ENCODE measurements around the gene ASNSD1.

The ASNSD1 gene

GRCh38 chr2:189639007-189639609, 22.2 kb upstream of the ASNSD1 start:
- Histone ChIP-seq H3K36me3 (ENCODE audit: insufficient read depth) (no peaks in the 10 kb centered on the region), H2AFZ (ENCODE audit: low read depth) (no peak overlapping the region), H3K9ac (no peak overlapping the region), H3K27me3 (ENCODE audit: insufficient read depth, low read depth) (no peaks in the 10 kb centered on the region), H4K20me1 (ENCODE audit: insufficient read depth) (no peaks in the 10 kb centered on the region), H3K4me1 (ENCODE audit: low read depth, poor library complexity, severe bottlenecking) (no peaks in the 10 kb centered on the region), H3K4me2 (no peak overlapping the region), H3K27ac (no peak overlapping the region), H3K79me2 (ENCODE audit: insufficient read depth, low read depth) (no peaks in the 10 kb centered on the region), H3K4me3 (IDR thresholded peaks at IDR 0.05; ENCODE audit: insufficient read depth, low read depth, low read length) (no peak overlapping the region)
- TF ChIP-seq CTCF (conservative IDR thresholded peaks at IDR 0.05; ENCODE audit: low read depth, low read length), result no peak

- H3K79me2 ChIP-seq (ENCODE audit: insufficient read depth, low read depth), result no peaks in the 10 kb centered on the region
- H3K9ac ChIP-seq, result no peak overlapping the region
- no peak overlapping the region for H2AFZ ChIP-seq (ENCODE audit: low read depth)
- H3K4me3 ChIP-seq (IDR thresholded peaks at IDR 0.05; ENCODE audit: insufficient read depth, low read depth, low read length), result no peak overlapping the region
- TF ChIP-seq CTCF (conservative IDR thresholded peaks at IDR 0.05; ENCODE audit: low read depth, low read length), result no peak
- H3K27ac ChIP-seq, result no peak overlapping the region
- no peaks in the 10 kb centered on the region for H3K36me3 ChIP-seq (ENCODE audit: insufficient read depth)
- H3K27me3 ChIP-seq (ENCODE audit: insufficient read depth, low read depth), result no peaks in the 10 kb centered on the region
- H3K4me2 ChIP-seq, result no peak overlapping the region
- H3K4me1 ChIP-seq (ENCODE audit: low read depth, poor library complexity, severe bottlenecking), result peaks cover 1% of the 10 kb centered on the region
- H4K20me1 ChIP-seq (ENCODE audit: insufficient read depth), result no peaks in the 10 kb centered on the region
Measured at GRCh38 chr2:189641002-189641401, 20.3 kb upstream of the ASNSD1 start.

- H3K9ac ChIP-seq, result no peak overlapping the region
- no peaks in the 10 kb centered on the region for H3K79me2 ChIP-seq (ENCODE audit: insufficient read depth, low read depth)
- no peaks in the 10 kb centered on the region for H3K27me3 ChIP-seq (ENCODE audit: insufficient read depth, low read depth)
- no peak overlapping the region for H3K4me2 ChIP-seq
- no peaks in the 10 kb centered on the region for H3K36me3 ChIP-seq (ENCODE audit: insufficient read depth)
- no peak overlapping the region for H3K27ac ChIP-seq
- no peak overlapping the region for H3K4me3 ChIP-seq (IDR thresholded peaks at IDR 0.05; ENCODE audit: insufficient read depth, low read depth, low read length)
- H4K20me1 ChIP-seq (ENCODE audit: insufficient read depth), result no peaks in the 10 kb centered on the region
- H3K4me1 ChIP-seq (ENCODE audit: low read depth, poor library complexity, severe bottlenecking), result peaks cover 7% of the 10 kb centered on the region
- TF ChIP-seq CTCF (conservative IDR thresholded peaks at IDR 0.05; ENCODE audit: low read depth, low read length), result no peak
- no peak overlapping the region for H2AFZ ChIP-seq (ENCODE audit: low read depth)
Measured at GRCh38 chr2:189641590-189641989, 19.7 kb upstream of the ASNSD1 start.

GRCh38 chr2:189646521-189646920, 14.7 kb upstream of the ASNSD1 start:
- no peak for TF ChIP-seq CTCF (conservative IDR thresholded peaks at IDR 0.05; ENCODE audit: low read depth, low read length)
- H3K27ac ChIP-seq, result no peak overlapping the region
- no peak overlapping the region for H2AFZ ChIP-seq (ENCODE audit: low read depth)
- peaks cover 12% of the 10 kb centered on the region for H3K4me1 ChIP-seq (ENCODE audit: low read depth, poor library complexity, severe bottlenecking)
- no peak overlapping the region for H3K9ac ChIP-seq
- H3K36me3 ChIP-seq (ENCODE audit: insufficient read depth), result no peaks in the 10 kb centered on the region
- H3K79me2 ChIP-seq (ENCODE audit: insufficient read depth, low read depth), result no peaks in the 10 kb centered on the region
- no peaks in the 10 kb centered on the region for H3K27me3 ChIP-seq (ENCODE audit: insufficient read depth, low read depth)
- no peak overlapping the region for H3K4me2 ChIP-seq
- no peak overlapping the region for H3K4me3 ChIP-seq (IDR thresholded peaks at IDR 0.05; ENCODE audit: insufficient read depth, low read depth, low read length)
- H4K20me1 ChIP-seq (ENCODE audit: insufficient read depth), result no peaks in the 10 kb centered on the region

Measured in KMS-11 (cell line).